HCEC 1CT (cell line): ENCODE results near the gene ENOX1.
"Not testable (repeated sequence)": the region's sequence is repeated elsewhere in the genome, so short reads cannot be mapped to it uniquely, and the experiment has no call there.

Experiments used
- DNase-seq: peaks from one replicate; pipeline ENCODE4 v3.0.0-alpha.2; 2017

ENOX1 gene

GRCh38 chr13:43416842-43417241, 369.9 kb downstream of the ENOX1 start:
- DNase-seq: not testable (repeated sequence)

- not testable (repeated sequence) for DNase-seq
Measured at GRCh38 chr13:43416408-43416807, 370.4 kb downstream of the ENOX1 start.

- DNase-seq: not testable (repeated sequence)
Measured at GRCh38 chr13:43415903-43416391, 370.8 kb downstream of the ENOX1 start.

- no peak for DNase-seq
Measured at GRCh38 chr13:43414111-43414510, 372.7 kb downstream of the ENOX1 start.

- DNase-seq: no peak
Measured at GRCh38 chr13:43411741-43412140, 375.0 kb downstream of the ENOX1 start.

- no peak for DNase-seq
Measured at GRCh38 chr13:43411211-43411610, 375.6 kb downstream of the ENOX1 start.

GRCh38 chr13:43408274-43408673, 378.5 kb downstream of the ENOX1 start:
- no peak for DNase-seq

- DNase-seq: no peak
Measured at GRCh38 chr13:43407023-43407581, 379.7 kb downstream of the ENOX1 start.

- DNase-seq: peak; percentile 80
Measured at GRCh38 chr13:43405457-43405856, 381.3 kb downstream of the ENOX1 start.

- no peak for DNase-seq
Measured at GRCh38 chr13:43402380-43402779, 384.4 kb downstream of the ENOX1 start.

GRCh38 chr13:43401361-43401760, 385.4 kb downstream of the ENOX1 start:
- DNase-seq: no peak

- peak; percentile 19 for DNase-seq
Measured at GRCh38 chr13:43397111-43397510, 389.7 kb downstream of the ENOX1 start.

GRCh38 chr13:43391036-43391435, 395.7 kb downstream of the ENOX1 start:
- DNase-seq: no peak

- no peak for DNase-seq
Measured at GRCh38 chr13:43390619-43391018, 396.2 kb downstream of the ENOX1 start.

- no peak for DNase-seq
Measured at GRCh38 chr13:43389983-43390382, 396.8 kb downstream of the ENOX1 start.

- peak; percentile 4 for DNase-seq
Measured at GRCh38 chr13:43389573-43389972, 397.2 kb downstream of the ENOX1 start.

GRCh38 chr13:43388282-43389034, 398.3 kb downstream of the ENOX1 start:
- DNase-seq: no peak

GRCh38 chr13:43387880-43388279, 398.9 kb downstream of the ENOX1 start:
- DNase-seq: no peak

- no peak for DNase-seq
Measured at GRCh38 chr13:43383498-43384165, 403.1 kb downstream of the ENOX1 start.

- DNase-seq: no peak
Measured at GRCh38 chr13:43379738-43380137, 407.0 kb downstream of the ENOX1 start.

GRCh38 chr13:43377973-43378372, 408.8 kb downstream of the ENOX1 start:
- no peak for DNase-seq

- DNase-seq: no peak
Measured at GRCh38 chr13:43377149-43377548, 409.6 kb downstream of the ENOX1 start.

GRCh38 chr13:43376596-43376995, 410.2 kb downstream of the ENOX1 start:
- no peak for DNase-seq
